HFFc6 (cell line): ENCODE results near the gene OR5AR1. TPM values are rescaled to one million over a fixed set of nuclear protein-coding genes. Genes with fewer than 3 reads are reported as not detected.
"Not testable (repeated sequence)": the region's sequence is repeated elsewhere in the genome, so short reads cannot be mapped to it uniquely, and the experiment has no call there.

Experiments
- DNase-seq: peaks from one replicate; pipeline ENCODE4 v3.0.0-alpha.2; 2018
- H3K27ac Mint-ChIP-seq: 2 replicates; pipeline ENCODE4 v1.8.0; 2020; ENCODE audit warnings: mild to moderate bottlenecking, mixed read lengths
- H3K27me3 Mint-ChIP-seq: 2 replicates; pipeline ENCODE4 v1.8.0; 2021; ENCODE audit warnings: mild to moderate bottlenecking, moderate library complexity, mixed read lengths; ENCODE audit not compliant: insufficient read depth
- H3K36me3 Mint-ChIP-seq: 2 replicates; pipeline ENCODE4 v1.8.0; 2021; ENCODE audit warnings: low read depth, mixed read lengths
- H3K4me1 Mint-ChIP-seq: 2 replicates; pipeline ENCODE4 v1.8.0; 2020; ENCODE audit warnings: low read depth, mixed read lengths
- H3K4me3 Mint-ChIP-seq: 2 replicates; pipeline ENCODE4 v1.8.0; 2020; ENCODE audit warnings: mild to moderate bottlenecking, moderate library complexity, mixed read lengths
- H3K9me3 Mint-ChIP-seq: 2 replicates; pipeline ENCODE4 v1.8.0; 2020; ENCODE audit warnings: mild to moderate bottlenecking, mixed read lengths
- total RNA-seq, 6 experiments: library from RNA; stranded (reverse); fragmentation: NEBNext Ultra II Directional; extraction: Animal tissue kit (Norgen Biotek cat#: 25700); gene quantifications; 2 replicates in 1 of 6; 3 replicates in 5 of 6; pipeline ENCODE4 v1.2.3, GENCODE V29; 2021
- TF ChIP-seq, protein P1 (sequence below): fragments of 200-600 bp; sonication (generic); IDR thresholded peaks from 2 replicates; pipeline ENCODE4 v1.5.0; 2021; ENCODE audit warnings: antibody characterized with exemption, mild to moderate bottlenecking

OR5AR1 gene
- total RNA-seq, 6 experiments from 2014 or later = not detected

DNA sequence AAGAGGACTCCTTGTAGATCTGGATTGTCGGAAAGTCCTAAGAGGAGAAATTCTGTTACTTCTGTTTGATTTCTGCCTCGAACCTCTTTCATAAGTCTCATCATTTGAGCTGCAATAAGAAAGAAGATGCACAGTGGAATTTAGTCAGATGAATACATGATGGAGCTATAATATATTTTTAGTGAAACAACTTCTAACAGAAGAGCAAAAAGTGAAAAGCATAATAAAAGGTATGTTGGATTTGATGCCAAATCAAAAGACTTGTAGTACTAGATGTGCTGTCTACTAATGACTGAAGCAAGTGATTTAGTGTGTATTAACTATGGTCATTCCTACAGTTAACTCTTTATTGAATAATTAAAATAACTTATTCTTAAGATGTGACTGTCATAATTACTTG lies 21.1 kb upstream of the OR5AR1 start, which contains the start of gene OR5AP2:
TSS of gene OR5AP2 (minus strand) at position 101 of the 400 bp plus-strand sequence. CDS start at position 101, 0 bp downstream.
- Mint-ChIP-seq H3K9me3 (peaks cover 29% of the 10 kb centered on the region), H3K27ac (no peak within 1 kb of the TSS), H3K27me3 (no peaks in the 10 kb centered on the region), H3K4me1 (no peaks in the 10 kb centered on the region), H3K4me3 (no peak within 1 kb of the TSS), H3K36me3 (no peaks in the 10 kb centered on the region)
- TF ChIP-seq, protein P1, sequence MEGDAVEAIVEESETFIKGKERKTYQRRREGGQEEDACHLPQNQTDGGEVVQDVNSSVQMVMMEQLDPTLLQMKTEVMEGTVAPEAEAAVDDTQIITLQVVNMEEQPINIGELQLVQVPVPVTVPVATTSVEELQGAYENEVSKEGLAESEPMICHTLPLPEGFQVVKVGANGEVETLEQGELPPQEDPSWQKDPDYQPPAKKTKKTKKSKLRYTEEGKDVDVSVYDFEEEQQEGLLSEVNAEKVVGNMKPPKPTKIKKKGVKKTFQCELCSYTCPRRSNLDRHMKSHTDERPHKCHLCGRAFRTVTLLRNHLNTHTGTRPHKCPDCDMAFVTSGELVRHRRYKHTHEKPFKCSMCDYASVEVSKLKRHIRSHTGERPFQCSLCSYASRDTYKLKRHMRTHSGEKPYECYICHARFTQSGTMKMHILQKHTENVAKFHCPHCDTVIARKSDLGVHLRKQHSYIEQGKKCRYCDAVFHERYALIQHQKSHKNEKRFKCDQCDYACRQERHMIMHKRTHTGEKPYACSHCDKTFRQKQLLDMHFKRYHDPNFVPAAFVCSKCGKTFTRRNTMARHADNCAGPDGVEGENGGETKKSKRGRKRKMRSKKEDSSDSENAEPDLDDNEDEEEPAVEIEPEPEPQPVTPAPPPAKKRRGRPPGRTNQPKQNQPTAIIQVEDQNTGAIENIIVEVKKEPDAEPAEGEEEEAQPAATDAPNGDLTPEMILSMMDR = no peak
- DNase-seq = no peak

DNA sequence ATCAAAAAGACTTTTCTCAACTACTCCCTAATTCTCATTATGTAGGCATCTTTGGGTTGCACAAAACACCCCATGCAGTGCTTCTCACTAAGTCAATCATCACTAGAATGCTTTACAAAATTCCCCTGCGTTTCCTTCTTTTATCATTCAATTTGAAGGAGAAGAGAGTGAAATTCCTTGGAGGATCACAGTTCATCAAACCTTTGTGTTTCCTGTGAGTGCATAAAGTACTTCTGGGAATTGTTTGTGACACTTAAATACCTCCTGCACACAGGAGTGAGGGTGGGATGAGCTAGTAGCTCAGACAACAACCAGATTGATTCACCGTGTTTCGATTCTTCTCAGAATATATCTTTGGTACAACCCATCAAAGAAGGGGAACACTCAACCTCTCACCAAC lies 3.7 kb upstream of the OR5AR1 start:
- Mint-ChIP-seq H3K27me3 (no peaks in the 10 kb centered on the region), H3K4me3 (no peak overlapping the region), H3K27ac (no peak overlapping the region), H3K9me3 (peaks cover 45% of the 10 kb centered on the region), H3K36me3 (no peaks in the 10 kb centered on the region), H3K4me1 (no peaks in the 10 kb centered on the region)
- no peak for DNase-seq
- TF ChIP-seq, protein P1 = no peak

DNA sequence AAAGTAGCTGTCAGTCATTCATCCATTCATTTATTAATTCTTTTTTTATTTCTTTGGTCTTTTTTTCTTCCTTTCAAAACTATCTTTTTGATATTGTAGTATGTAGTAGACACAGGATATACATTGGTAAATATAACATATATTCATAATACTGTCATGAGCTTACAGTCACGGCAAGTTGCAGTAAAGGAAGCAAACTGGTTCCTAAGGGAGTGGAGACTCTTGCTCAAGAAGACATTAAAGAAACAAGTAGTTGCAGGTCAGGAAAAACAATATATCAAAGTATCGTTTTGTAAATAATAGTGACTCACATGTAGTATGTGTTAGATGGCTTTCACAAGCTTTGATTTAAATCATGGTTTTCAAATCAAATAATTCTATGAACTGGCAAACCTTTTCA lies 7.5 kb downstream of the OR5AR1 start:
- Mint-ChIP-seq H3K4me1 (no peaks in the 10 kb centered on the region), H3K27me3 (no peaks in the 10 kb centered on the region), H3K4me3 (no peak overlapping the region), H3K36me3 (no peaks in the 10 kb centered on the region), H3K27ac (no peak overlapping the region), H3K9me3 (peaks cover 23% of the 10 kb centered on the region)
- no peak for DNase-seq
- TF ChIP-seq, protein P1 = no peak

DNA sequence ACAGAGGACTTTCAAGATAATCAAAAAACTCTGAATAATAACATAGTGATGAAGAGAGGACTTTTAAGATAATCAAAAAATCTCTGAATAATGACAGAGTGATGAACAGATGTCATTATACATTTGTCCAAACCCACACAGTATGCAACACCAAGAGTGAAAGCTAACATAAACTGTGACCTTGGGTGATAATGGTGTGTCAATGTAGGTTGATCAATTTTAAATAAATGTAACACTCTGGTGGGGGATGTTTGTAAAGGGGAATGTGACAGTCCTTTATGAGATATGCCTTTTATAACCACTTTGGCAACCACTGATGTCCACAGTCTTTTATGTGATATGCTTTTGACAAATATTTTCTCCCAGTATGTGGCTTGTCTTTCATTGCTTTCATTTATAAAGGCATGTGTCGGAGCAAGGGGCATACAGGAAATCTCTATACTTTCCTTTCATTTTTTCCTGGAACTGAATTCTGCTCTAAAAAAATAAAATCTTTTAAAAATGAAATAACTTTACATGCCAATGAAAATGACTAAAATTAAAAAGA lies 25.1 kb downstream of the OR5AR1 start:
- no peak for DNase-seq
- Mint-ChIP-seq H3K27me3 (no peaks in the 10 kb centered on the region), H3K9me3 (peaks cover 35% of the 10 kb centered on the region), H3K4me3 (no peak overlapping the region), H3K4me1 (no peaks in the 10 kb centered on the region), H3K36me3 (no peaks in the 10 kb centered on the region), H3K27ac (no peak overlapping the region)
- TF ChIP-seq, protein P1 = no peak

DNA sequence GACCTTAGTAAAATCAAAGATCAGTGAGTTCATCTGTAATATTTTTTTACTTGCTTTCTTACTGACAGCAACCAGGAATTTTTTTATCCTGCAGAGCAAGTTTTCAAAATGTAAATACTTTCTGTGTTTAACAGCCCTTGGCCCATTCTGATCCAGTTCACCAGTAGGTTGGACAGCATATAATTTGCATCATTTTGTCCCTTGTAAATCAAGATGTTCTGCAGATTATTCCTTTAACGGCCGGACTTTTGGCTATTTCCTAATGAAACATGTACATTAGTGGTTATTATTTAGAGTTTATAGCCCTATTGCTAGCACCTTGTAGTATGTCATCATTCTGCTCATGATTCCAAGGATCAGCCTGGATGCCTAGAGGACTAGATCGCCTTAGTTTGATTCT lies 27.7 kb downstream of the OR5AR1 start:
- peaks cover 25% of the 10 kb centered on the region for H3K9me3 Mint-ChIP-seq
- not testable (repeated sequence) for H3K4me3 Mint-ChIP-seq, H3K27ac Mint-ChIP-seq, H3K36me3 Mint-ChIP-seq, H3K27me3 Mint-ChIP-seq, DNase-seq, H3K4me1 Mint-ChIP-seq

DNA sequence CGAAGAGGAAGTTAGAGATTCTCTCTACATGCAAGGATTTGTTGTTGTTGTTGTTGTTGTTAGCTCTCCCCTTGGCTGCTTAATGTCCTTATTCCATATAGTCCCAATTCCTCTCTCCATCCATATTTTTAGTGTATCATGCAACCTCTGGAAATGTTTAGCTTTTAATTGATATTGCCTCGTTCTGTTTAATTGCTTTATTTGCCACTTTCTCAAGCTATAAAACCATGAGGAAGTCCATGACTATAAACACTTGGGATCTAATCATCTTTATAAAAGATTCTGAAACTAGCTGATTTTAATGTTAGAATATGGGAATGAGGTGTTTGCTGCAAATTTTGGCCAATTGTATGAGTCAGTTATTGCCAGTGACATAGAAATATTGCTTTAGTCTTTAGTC lies 29.9 kb downstream of the OR5AR1 start:
- no peak overlapping the region for H3K4me3 Mint-ChIP-seq
- no peaks in the 10 kb centered on the region for H3K4me1 Mint-ChIP-seq
- DNase-seq = no peak
- TF ChIP-seq, protein P1 = no peak
- H3K9me3 Mint-ChIP-seq = peaks cover 18% of the 10 kb centered on the region
- no peaks in the 10 kb centered on the region for H3K27me3 Mint-ChIP-seq
- H3K27ac Mint-ChIP-seq = no peak overlapping the region
- no peaks in the 10 kb centered on the region for H3K36me3 Mint-ChIP-seq
